Panc1 (cell line): ENCODE measurements around the gene SUPT5H. TPM values are rescaled to one million over a fixed set of nuclear protein-coding genes. Genes with fewer than 3 reads are reported as not detected.

Experiments used
- ATAC-seq: fragments of 200-7000 bp; cut with Tn5 transposase; 2 replicates; pipeline ENCODE4 v1.9.1; 2020; ENCODE audit warnings: mild to moderate bottlenecking, moderate library complexity
- BruUV-seq: library from RNA; stranded (reverse); fragments of 400-500 nt; replicated peaks from 2 replicates; lab custom pipeline; 2021; lab: Mats Ljungman, UMichigan
- CTCF ChIA-PET: fragments of 300-600 bp; sonication (Branson Sonifier 250); formaldehyde crosslinking; loops from one replicate; lab custom pipeline; 2022; ENCODE audit warnings: antibody characterized with exemption; lab: Charles Lee
- POLR2A ChIA-PET: fragments of 300-600 bp; sonication (Branson Sonifier 250); formaldehyde crosslinking; loops from one replicate; lab custom pipeline; 2022; ENCODE audit warnings: antibody characterized with exemption; lab: Charles Lee
- DNase-seq: peaks from one replicate; pipeline ENCODE4 v3.0.0-alpha.2; 2010; ENCODE audit warnings: low read depth, low spot score
- H3K27ac ChIP-seq: 2 replicates; pipeline ENCODE4 v1.5.1; 2011; ENCODE audit warnings: mild to moderate bottlenecking, low read length, inconsistent platforms
- H3K27me3 ChIP-seq: fragments of 200-500 bp; sonication (Bioruptor generic); 2 replicates; pipeline ENCODE4 v1.6.0; 2014; ENCODE audit warnings: low read length, inconsistent platforms; ENCODE audit not compliant: control insufficient read depth, insufficient read depth
- H3K36me3 ChIP-seq: fragments of 200-500 bp; sonication (Bioruptor generic); 2 replicates; pipeline ENCODE4 v1.5.1; 2014; ENCODE audit warnings: inconsistent platforms, mild to moderate bottlenecking, low read length, moderate library complexity; ENCODE audit not compliant: control insufficient read depth, insufficient read depth
- H3K4me1 ChIP-seq: 2 replicates; pipeline ENCODE4 v1.5.1; 2011; ENCODE audit warnings: inconsistent platforms, mild to moderate bottlenecking, low read length, moderate library complexity; ENCODE audit not compliant: control insufficient read depth, insufficient read depth
- H3K4me3 ChIP-seq, 2 experiments: 2 replicates each; pipeline ENCODE4 v1.5.1; 2011 to 2012; ENCODE audit warnings: low read depth in 2 of 2, low read length in 2 of 2, mild to moderate bottlenecking in 2 of 2, inconsistent platforms in 1 of 2, moderate library complexity in 1 of 2
- H3K9me3 ChIP-seq: fragments of 200-500 bp; sonication (Bioruptor generic); 2 replicates; pipeline ENCODE4 v1.5.1; 2014; ENCODE audit warnings: low read depth, mild to moderate bottlenecking, inconsistent platforms, low read length, moderate library complexity; ENCODE audit not compliant: control insufficient read depth, insufficient read depth
- CTCF ChIP-seq: fragments of 450-650 bp; IDR thresholded peaks from 2 replicates; pipeline ENCODE4 v1.5.1; 2017; ENCODE audit warnings: mild to moderate bottlenecking
- POLR2AphosphoS5 ChIP-seq: IDR thresholded peaks from 2 replicates; pipeline ENCODE4 v1.6.1; 2012; ENCODE audit warnings: mild to moderate bottlenecking, low read depth, low read length, moderate library complexity
- REST ChIP-seq, 2 experiments: IDR thresholded peaks; 2 replicates each; pipeline ENCODE4 v1.6.1; 2011 to 2012; ENCODE audit warnings: low read depth in 2 of 2, control low read depth in 1 of 2, low read length in 1 of 2, mild to moderate bottlenecking in 1 of 2, moderate library complexity in 1 of 2; ENCODE audit not compliant: insufficient read depth in 1 of 2
- SIN3A ChIP-seq: IDR thresholded peaks from 2 replicates; pipeline ENCODE4 v1.6.1; 2012; ENCODE audit warnings: low read depth, mild to moderate bottlenecking, low read length, moderate library complexity, borderline replicate concordance; ENCODE audit not compliant: insufficient read depth
- TCF7L2 ChIP-seq: IDR thresholded peaks from 2 replicates; pipeline ENCODE4 v1.6.1; 2011; ENCODE audit warnings: mild to moderate bottlenecking, low read depth, low read length, inconsistent platforms
- in situ Hi-C: cut with HindIII; loops from 2 replicates; pipeline ENCODE4 v1.10.0; 2016; ENCODE audit warnings: low sequenced_read_pairs, low pct_unique_long_range_greater_than_20kb
- intact Hi-C: fragments of 100-400 bp; cut with micrococcal nuclease; formaldehyde crosslinking; loops from one replicate; pipeline ENCODE4 v1.10.0; 2022; ENCODE audit not compliant: unreplicated experiment
- total RNA-seq: library from RNA; stranded (reverse); gene quantifications from one replicate; pipeline ENCODE4 v1.2.1, GENCODE V29; 2021; ENCODE audit not compliant: unreplicated experiment

SUPT5H gene
- total RNA-seq, 1 experiment from 2014 or later, result 1,614 TPM

GRCh38 chr19:39410831-39411080 lies 34.6 kb upstream of the SUPT5H start:
- CTCF ChIA-PET, result interaction anchor here (0.9 to 6.8 kb wide), 9 partner anchors 7 to 125 kb away, joined by 4 to 280 read pairs (median 13); partner anchors contain the start of genes MED29, PAF1 and RPS16
- intact Hi-C loops (loop anchor here (1.0 to 10.0 kb wide), 4 partner anchors 13 to 436 kb away; partner anchors contain the start of gene FBXO17), in situ Hi-C loops (no loop called here)
- BruUV-seq, result no TSS peak
- Histone ChIP-seq H3K36me3 (peaks cover 13% of the 10 kb centered on the region), H3K9me3 (no peaks in the 10 kb centered on the region), H3K4me1 (peaks cover 58% of the 10 kb centered on the region), H3K27ac (peak overlapping the region; percentile 92), H3K4me3 (peak overlapping the region in 1 of 2 experiments; percentile 55; a peak in 2 of 4 replicates), H3K27me3 (no peaks in the 10 kb centered on the region)
- TF ChIP-seq POLR2AphosphoS5, result no peak
- no peak for TF ChIP-seq SIN3A
- no peak for TF ChIP-seq TCF7L2
- TF ChIP-seq CTCF, result no peak
- no peak for TF ChIP-seq REST (IDR thresholded peaks at IDR 0.05; ENCODE audit: insufficient read depth in 1 of 2, low read depth in 2 of 2, low read length in 1 of 2)
- no peak for DNase-seq
- no peak for ATAC-seq
- POLR2A ChIA-PET, result interaction anchor here (1.0 to 2.3 kb wide), 9 partner anchors 10 to 64 kb away, joined by 7 to 41 read pairs (median 28); partner anchors contain the start of genes MED29, PAF1 and RPS16

- ChIA-PET CTCF (interaction anchor here (0.6 to 6.8 kb wide), 27 partner anchors 8 to 804 kb away, joined by 3 to 280 read pairs (median 4); partner anchors contain the start of genes EID2B, MED29, PAF1 and RPS16), POLR2A (interaction anchor here (0.5 to 2.3 kb wide), 19 partner anchors 8 to 381 kb away, joined by 3 to 41 read pairs (median 8); partner anchors contain the start of genes MED29, PAF1, RPS16 and SUPT5H)
- no peaks in the 10 kb centered on the region for H3K9me3 ChIP-seq
- peak overlapping the region; percentile 92 for H3K27ac ChIP-seq
- ATAC-seq (no peak), DNase-seq (no peak)
- in situ Hi-C loops (no loop called here), intact Hi-C loops (loop anchor here (1.0 to 10.0 kb wide), 4 partner anchors 14 to 436 kb away; partner anchors contain the start of gene FBXO17)
- no peaks in the 10 kb centered on the region for H3K27me3 ChIP-seq
- peaks cover 18% of the 10 kb centered on the region for H3K36me3 ChIP-seq
- peaks cover 58% of the 10 kb centered on the region for H3K4me1 ChIP-seq
- BruUV-seq, result no TSS peak
- no peak for TF ChIP-seq TCF7L2
- peak overlapping the region; percentile 42 to 55 for H3K4me3 ChIP-seq
Measured at GRCh38 chr19:39411081-39411831, 34.1 kb upstream of the SUPT5H start.
